Left forelimb (tissue), 1 donor: ENCODE measurements around the gene EPS8.
"Not testable (repeated sequence)": the region's sequence is repeated elsewhere in the genome, so short reads cannot be mapped to it uniquely, and the experiment has no call there.

Experiments
- DNase-seq: peaks from one replicate; pipeline ENCODE4 v3.0.0-alpha.2; 2018; ENCODE audit warnings: low spot score

The EPS8 gene

GRCh38 chr12:15646581-15646980, 142.6 kb downstream of the EPS8 start:
- DNase-seq, result no peak

DNA sequence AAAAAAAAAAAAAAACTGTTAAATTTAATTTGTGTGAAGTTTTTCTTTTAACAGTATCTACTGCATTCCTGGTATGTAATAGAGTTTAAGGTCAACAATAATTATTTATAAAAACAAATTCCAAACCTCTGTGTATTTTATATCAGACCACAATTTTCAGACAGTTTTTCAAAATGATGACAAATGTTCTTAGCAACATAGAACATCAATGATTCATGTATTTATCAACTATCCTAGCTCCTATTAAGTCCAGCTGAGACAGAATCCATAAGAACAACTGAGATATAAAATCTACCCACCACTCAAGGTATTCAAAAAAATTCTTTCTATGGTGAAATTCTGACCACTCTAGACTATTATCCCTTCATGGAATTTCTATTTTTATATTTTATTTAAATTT, 144.5 kb downstream of the EPS8 start:
- no peak for DNase-seq

DNA sequence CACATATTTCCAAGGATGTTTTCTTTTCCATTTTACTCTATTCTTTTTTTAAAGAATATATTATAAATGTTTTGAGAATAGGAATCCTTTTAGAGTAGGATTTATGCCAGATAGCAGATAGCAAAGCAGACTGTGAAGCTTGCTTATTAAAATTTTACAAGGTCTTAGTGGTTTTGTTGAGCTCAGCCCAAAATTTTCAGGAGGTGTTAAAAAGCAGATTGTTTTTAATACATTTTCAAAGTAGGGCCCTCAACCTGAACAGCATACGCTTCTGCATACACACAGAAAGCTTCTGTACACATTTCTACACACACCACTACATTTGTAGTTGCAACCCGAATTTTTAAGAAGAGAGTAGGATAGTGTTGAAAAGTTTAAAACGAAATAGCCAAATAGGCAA, 151.0 kb downstream of the EPS8 start:
- no peak for DNase-seq

GRCh38 chr12:15636060-15636890, 152.9 kb downstream of the EPS8 start:
- no peak for DNase-seq

DNA sequence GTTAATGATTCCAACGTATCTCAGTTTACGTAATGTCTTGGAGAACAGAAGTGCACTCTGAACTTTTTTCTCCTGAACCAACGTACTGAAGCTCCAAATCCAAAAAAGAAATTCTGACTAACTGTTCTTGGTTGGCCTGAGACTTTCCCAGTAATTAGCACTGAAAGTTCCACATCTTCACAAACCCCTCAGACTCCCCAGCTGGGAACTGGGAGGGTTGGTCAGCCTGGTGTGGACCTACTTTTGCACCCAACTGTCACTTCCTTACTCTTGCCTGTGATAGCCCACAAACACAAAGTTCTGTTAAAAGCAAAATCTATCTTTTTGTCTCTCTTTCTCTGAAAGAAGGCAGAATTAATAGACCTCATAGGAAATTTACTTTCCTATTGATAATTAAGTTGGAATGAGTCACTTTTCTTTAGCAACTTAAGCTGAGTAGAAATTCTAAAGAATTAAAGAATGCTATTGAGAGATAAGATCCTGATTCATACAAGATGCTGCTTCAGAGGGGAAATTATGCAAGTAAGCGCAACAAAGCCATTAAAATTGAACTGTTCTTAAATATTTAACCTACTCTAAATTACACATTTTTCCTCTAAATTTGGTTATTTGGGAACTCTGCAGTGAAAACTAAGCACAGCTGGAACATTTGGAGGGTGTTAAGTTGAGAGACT, 155.0 kb downstream of the EPS8 start:
- DNase-seq, result no peak

DNA sequence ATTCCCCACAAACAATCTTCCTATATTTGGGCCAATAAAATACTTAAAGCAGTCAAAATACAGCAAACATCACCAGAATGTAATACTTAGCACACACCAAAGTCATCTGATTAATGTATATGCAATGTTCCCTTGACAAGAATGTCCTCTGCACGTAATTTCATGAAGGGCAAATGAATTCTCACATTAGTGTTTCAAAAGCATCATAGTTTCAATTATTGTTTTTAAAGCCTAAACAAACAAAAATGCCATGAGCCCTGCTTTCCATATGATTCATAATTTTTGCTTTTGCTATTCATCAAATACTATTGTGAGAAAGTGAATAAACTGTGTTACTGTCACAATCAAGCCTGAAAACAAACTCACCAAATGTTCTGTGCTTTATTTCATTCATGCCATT, 156.0 kb downstream of the EPS8 start:
- DNase-seq, result no peak

GRCh38 chr12:15632708-15633107, 156.5 kb downstream of the EPS8 start:
- no peak for DNase-seq

DNA sequence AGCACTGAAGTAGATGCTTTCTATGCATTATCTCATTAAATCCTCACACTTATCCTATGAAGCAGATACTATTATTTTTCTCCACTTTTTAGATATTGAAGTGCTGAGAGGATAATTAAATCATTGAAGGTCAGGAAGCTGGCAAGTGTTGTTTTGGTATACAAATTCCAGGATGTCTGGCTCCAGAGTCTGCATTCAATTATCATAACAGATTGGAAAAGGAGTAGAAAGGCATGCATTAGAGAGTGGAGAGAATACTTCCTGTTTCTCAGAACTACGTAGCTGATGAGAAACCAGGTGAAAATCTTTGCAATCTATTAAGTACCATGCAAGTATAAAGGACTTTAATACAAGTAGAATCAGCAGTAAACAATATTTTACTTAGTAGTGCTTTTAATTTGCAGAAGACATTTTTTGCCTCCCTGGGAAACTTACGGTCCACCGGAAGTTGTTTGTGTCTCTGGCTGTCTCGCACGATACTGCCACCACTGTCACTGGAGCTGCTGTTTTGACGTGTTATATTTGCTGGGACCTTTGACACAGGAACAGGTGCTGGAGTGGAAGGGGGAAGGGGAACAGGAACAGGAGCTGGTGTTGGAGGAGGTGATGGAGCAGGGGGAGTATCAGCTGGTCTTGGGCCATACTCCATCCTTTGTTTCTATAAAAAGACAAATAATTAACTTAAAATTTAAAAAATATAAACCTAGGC, 158.0 kb downstream of the EPS8 start:
- no peak for DNase-seq

- DNase-seq, result no peak
These were observed 159.4 kb downstream of the EPS8 start for GRCh38 chr12:15629761-15630160.

DNA sequence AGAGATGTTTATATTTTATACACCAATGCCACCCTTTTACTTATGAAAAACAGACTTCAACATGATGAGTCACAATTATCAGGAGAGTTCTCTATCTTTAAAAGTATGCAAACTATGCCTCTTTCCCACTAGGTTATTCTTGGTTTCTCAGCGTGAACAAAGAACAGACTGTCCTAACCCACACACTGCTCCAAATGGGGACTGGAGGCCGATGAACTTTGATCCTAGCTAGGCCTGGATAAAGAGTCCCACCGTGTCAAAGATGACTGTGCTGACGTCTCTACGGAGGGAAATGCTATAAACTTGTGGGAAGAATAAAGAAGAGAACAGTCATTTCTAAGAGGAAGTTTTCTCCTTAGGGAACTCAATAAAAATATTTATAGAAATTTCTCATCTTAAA, 160.1 kb downstream of the EPS8 start:
- DNase-seq, result no peak

DNA sequence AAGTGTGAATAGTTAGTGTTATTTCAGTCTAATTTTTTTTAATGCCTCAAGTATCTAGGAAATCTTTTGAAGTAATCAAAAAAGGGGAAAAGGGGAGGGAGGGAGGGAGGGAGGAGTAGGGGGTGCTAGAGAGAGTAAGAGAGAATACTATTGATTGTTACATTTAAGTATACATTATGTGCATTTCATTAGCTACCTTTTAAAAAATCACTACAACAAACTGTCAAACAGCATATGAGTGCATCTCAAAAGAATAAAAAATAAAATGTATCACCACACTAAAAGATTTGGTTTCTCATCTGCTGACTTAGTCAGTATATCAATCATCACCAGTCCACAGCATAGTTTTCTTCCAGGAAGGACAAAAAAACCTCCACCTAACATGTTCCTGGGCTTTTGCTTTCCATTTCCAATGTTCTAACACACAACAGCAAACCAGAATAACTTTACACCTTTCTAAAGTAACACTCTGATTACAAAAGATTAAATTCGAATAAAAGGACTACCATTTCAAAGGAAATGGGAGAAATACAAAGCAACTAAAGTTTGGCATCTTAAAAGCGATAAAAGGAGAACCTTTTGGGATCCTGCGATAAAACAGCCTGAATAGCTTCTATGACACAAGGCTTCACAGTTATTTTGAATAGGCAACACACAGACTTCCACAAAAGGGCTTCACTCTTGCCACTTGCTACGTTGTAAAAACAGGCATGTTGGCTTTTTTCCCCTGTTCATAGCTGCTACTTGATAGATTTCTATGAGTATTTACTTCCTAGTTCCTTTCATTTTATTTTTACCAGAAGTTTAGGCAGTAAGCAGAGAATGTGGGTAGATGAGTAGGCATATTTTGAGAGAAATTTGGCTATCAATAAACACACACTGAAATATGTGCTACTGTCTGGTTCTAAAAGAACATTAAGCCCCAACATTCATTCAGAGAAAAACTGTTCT, 160.9 kb downstream of the EPS8 start:
- DNase-seq, result no peak

- no peak for DNase-seq
These were observed 164.1 kb downstream of the EPS8 start for GRCh38 chr12:15625075-15625474.

GRCh38 chr12:15620741-15621539, 168.2 kb downstream of the EPS8 start:
- no peak for DNase-seq

- not testable (repeated sequence) for DNase-seq
These were observed 172.7 kb downstream of the EPS8 start for GRCh38 chr12:15616495-15616894.

DNA sequence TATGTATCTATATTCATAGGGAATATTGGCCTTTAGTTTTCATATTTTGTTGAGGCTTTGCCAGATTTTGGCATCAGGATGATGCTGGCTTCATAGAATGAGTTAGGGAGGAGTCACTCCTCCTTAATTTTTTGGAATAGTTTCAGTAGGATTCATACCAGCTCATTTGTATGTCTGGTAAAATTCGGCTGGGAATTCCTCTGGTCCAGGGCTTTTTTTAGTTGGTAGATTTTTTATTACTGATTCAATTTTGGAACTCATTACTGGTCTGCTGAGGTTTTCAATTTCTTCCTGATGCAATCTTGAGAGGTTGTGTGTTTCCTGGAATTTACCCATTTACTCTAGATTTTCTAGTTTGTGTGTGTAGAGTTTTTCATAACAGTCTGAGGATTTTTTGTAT, 175.2 kb downstream of the EPS8 start:
- no peak for DNase-seq

GRCh38 chr12:15608941-15609340, 180.2 kb downstream of the EPS8 start:
- DNase-seq, result no peak

GRCh38 chr12:15608406-15608805, 180.8 kb downstream of the EPS8 start:
- no peak for DNase-seq

- DNase-seq, result no peak
These were observed 183.2 kb downstream of the EPS8 start for GRCh38 chr12:15605881-15606590.

DNA sequence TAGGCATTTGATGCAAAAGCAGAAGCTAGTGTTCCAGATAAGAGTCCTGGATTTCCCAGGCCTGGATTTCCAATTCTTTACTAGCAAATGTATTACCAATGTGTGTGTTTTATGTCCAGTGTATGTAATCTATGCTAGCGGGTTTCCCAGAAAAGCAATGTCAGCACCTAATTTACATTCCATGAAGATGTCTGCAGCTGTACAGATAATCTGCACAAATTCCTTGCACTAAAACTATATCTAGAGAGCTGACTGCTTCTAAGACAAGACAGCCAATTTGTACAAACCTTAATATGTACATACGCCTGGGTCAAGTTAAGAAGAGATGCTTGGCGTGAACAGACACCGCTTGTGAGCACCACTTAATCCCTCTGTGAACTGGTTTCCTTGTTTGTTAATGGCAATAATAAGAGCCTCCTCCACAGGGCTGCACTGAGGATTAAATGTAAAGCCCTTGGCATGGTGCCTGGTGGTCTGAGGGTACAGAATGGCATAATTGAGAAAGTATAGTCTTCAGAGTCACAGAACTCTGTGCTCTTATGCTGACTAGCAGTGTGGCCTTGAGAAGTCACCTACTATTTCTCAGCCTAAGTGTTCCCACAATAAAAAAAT, 185.6 kb downstream of the EPS8 start:
- no peak for DNase-seq
